Endothelial cell of umbilical vein (primary cell): ENCODE data around the gene MCC. TPM values are rescaled to one million over a fixed set of nuclear protein-coding genes. Genes with fewer than 3 reads are reported as not detected.

Source experiments
- BruUV-seq: library from RNA; stranded (reverse); fragments of 400-500 nt; replicated peaks from 2 replicates; lab custom pipeline; 2021; lab: Mats Ljungman, UMichigan
- CTCF ChIA-PET: fragments of 300-600, 350-600 bp; sonication (Branson Sonifier 250); formaldehyde crosslinking; loops from one replicate; lab custom pipeline; 2021; ENCODE audit warnings: antibody characterized with exemption, inconsistent platforms; lab: Charles Lee
- POLR2A ChIA-PET: fragments of 300-600, 350-600 bp; sonication (Branson Sonifier 250); formaldehyde crosslinking; loops from one replicate; lab custom pipeline; 2021; ENCODE audit warnings: antibody characterized with exemption, inconsistent platforms; lab: Charles Lee
- DNase-seq: peaks from one replicate; pipeline ENCODE4 v3.0.0-alpha.2; 2011; ENCODE audit warnings: low read depth, low spot score
- FAIRE-seq: peaks from 2 replicates; lab custom pipeline; 2011; peaks lifted over from hg19 to GRCh38; lab: Jason Lieb, UNC
- H2AFZ ChIP-seq: 2 replicates; pipeline ENCODE4 v1.6.0; 2012; ENCODE audit warnings: low read depth, low read length, control low read depth, inconsistent platforms
- H3K27ac ChIP-seq: 2 replicates; pipeline ENCODE4 v1.5.1; 2011; ENCODE audit warnings: low read depth, mild to moderate bottlenecking, control low read depth, low read length, moderate library complexity; ENCODE audit not compliant: insufficient read depth
- H3K27me3 ChIP-seq, 2 experiments: 2 replicates each; pipeline versions ENCODE4 v1.6.0 to v1.6.1; 2011; ENCODE audit warnings: low read length in 2 of 2, mixed read lengths in 1 of 2; ENCODE audit not compliant: control insufficient read depth in 2 of 2, insufficient read depth in 2 of 2
- H3K36me3 ChIP-seq, 2 experiments: 2 replicates in 1 of 2; 3 replicates in 1 of 2; pipeline ENCODE4 v1.5.1; 2011; ENCODE audit warnings: low read length in 2 of 2, mild to moderate bottlenecking in 1 of 2, moderate library complexity in 1 of 2; ENCODE audit not compliant: control insufficient read depth in 2 of 2, insufficient read depth in 2 of 2; ENCODE audit errors: extremely low read depth in 1 of 2
- H3K4me1 ChIP-seq: 3 replicates; pipeline ENCODE4 v1.5.1; 2011; ENCODE audit warnings: mild to moderate bottlenecking, low read length; ENCODE audit not compliant: control insufficient read depth, insufficient read depth; ENCODE audit errors: extremely low read depth
- H3K4me2 ChIP-seq: 2 replicates; pipeline ENCODE4 v1.6.1; 2011; ENCODE audit warnings: low read length, control low read depth, mixed read lengths; ENCODE audit not compliant: insufficient read depth
- H3K4me3 ChIP-seq, 3 experiments: fragments of 200-600 bp in 1 of 3; sonication (generic), shearing (Covaris generic) in 1 of 3; replicated peaks in 1 of 3; 2 replicates each; pipeline ENCODE4 v1.5.1; 2011 to 2016; ENCODE audit warnings: control low read depth in 3 of 3, low read length in 3 of 3, mild to moderate bottlenecking in 2 of 3, inconsistent platforms in 1 of 3, low read depth in 1 of 3, moderate library complexity in 1 of 3; ENCODE audit not compliant: insufficient read depth in 1 of 3
- H3K79me2 ChIP-seq: 2 replicates; pipeline ENCODE4 v1.6.0; 2012; ENCODE audit warnings: low read length, inconsistent platforms; ENCODE audit not compliant: control insufficient read depth, insufficient read depth
- H3K9ac ChIP-seq: replicated peaks from 2 replicates; pipeline ENCODE3; 2011; ENCODE audit warnings: low read length, control low read depth; ENCODE audit not compliant: insufficient read depth; ENCODE audit errors: extremely low read depth
- H3K9me1 ChIP-seq: replicated peaks from 3 replicates; pipeline ENCODE4 v1.6.0; 2011; ENCODE audit warnings: mild to moderate bottlenecking, low read length; ENCODE audit not compliant: control insufficient read depth, insufficient read depth; ENCODE audit errors: extremely low read depth
- H3K9me3 ChIP-seq: replicated peaks from 2 replicates; pipeline ENCODE4 v1.5.1; 2012; ENCODE audit warnings: low read length, inconsistent platforms; ENCODE audit not compliant: control insufficient read depth, insufficient read depth
- H4K20me1 ChIP-seq: replicated peaks from 2 replicates; pipeline ENCODE3; 2011; ENCODE audit warnings: mild to moderate bottlenecking, low read length; ENCODE audit not compliant: control insufficient read depth, insufficient read depth; ENCODE audit errors: extremely low read depth
- EZH2 ChIP-seq: IDR thresholded peaks from 2 replicates; pipeline ENCODE4 v1.6.1; 2012; ENCODE audit warnings: borderline replicate concordance, low read depth, mild to moderate bottlenecking, moderate library complexity, low read length, inconsistent platforms; ENCODE audit not compliant: severe bottlenecking
- FOS ChIP-seq: IDR thresholded peaks from 2 replicates; pipeline ENCODE4 v1.6.1; 2011; ENCODE audit warnings: mild to moderate bottlenecking, low read length, moderate library complexity, borderline replicate concordance; ENCODE audit not compliant: insufficient read depth
- GATA2 ChIP-seq: IDR thresholded peaks from 2 replicates; pipeline ENCODE4 v1.7.0; 2011; ENCODE audit warnings: low read depth, mild to moderate bottlenecking, moderate library complexity, mixed read lengths, low read length; ENCODE audit not compliant: insufficient read length, insufficient read depth
- JUN ChIP-seq: IDR thresholded peaks from 2 replicates; pipeline ENCODE4 v1.6.1; 2011; ENCODE audit warnings: borderline replicate concordance, low read depth; ENCODE audit not compliant: insufficient read length, insufficient read depth
- MAX ChIP-seq: IDR thresholded peaks from 2 replicates; pipeline ENCODE4 v1.6.1; 2011; ENCODE audit not compliant: insufficient read depth, insufficient read length
- MYC ChIP-seq: IDR thresholded peaks from one replicate; pipeline ENCODE4 v1.6.1; 2011; ENCODE audit warnings: mild to moderate bottlenecking, low read depth, low read length
- POLR2A ChIP-seq: IDR thresholded peaks from 2 replicates; pipeline ENCODE4 v1.6.1; 2012; ENCODE audit warnings: low read depth, mild to moderate bottlenecking, control low read depth, low read length
- POLR2AphosphoS5 ChIP-seq: IDR thresholded peaks from 2 replicates; pipeline ENCODE4 v1.6.1; 2012; ENCODE audit warnings: low read depth, mild to moderate bottlenecking, control low read depth, low read length, moderate library complexity; ENCODE audit not compliant: insufficient read depth
- dilution Hi-C: fragments of 300-500 bp; cut with MboI; formaldehyde crosslinking; loops from one replicate; pipeline ENCODE4 v1.15.0; 2019; ENCODE audit warnings: low sequenced_read_pairs; ENCODE audit not compliant: extremely low pct_ligation_motif_present
- intact Hi-C: fragments of 100-400 bp; cut with micrococcal nuclease; formaldehyde crosslinking; loops from one replicate; pipeline ENCODE4 v1.10.0; 2022
- polyA plus RNA-seq, 4 experiments: library from polyadenylated mRNA; depleted of rRNA in 3 of 4; stranded (reverse) in 3 of 4; unstranded in 1 of 4; fragments of >200 nt; gene quantifications; 2 replicates each; pipeline versions ENCODE4 v1.2.1 to v1.2.3, GENCODE V29; 2011 to 2012; ENCODE audit warnings: missing spikeins in 1 of 4
- total RNA-seq: library from RNA; stranded (reverse); gene quantifications from 2 replicates; pipeline ENCODE4 v1.2.3, GENCODE V29; 2021
- TF ChIP-seq, protein P1 (sequence below), 2 donors: IDR thresholded peaks; 1 replicate in 1 of 2; 2 replicates in 1 of 2; pipeline ENCODE4 v1.5.1; 2011; ENCODE audit warnings: low read length in 2 of 2, mild to moderate bottlenecking in 2 of 2, moderate library complexity in 2 of 2, control low read depth in 1 of 2, inconsistent platforms in 1 of 2, low read depth in 1 of 2; ENCODE audit not compliant: insufficient read depth in 1 of 2; ENCODE audit errors: extremely low read depth in 1 of 2

The MCC gene
- total and polyA plus RNA-seq, 2 donors (not counting 3 experiments of a cell fraction or from before 2014, with no cell fraction given) = 6.9 to 27.5 TPM

- TF ChIP-seq MYC = no peak
- no peak for TF ChIP-seq EZH2
- TF ChIP-seq POLR2AphosphoS5 = peak; percentile 60
- TF ChIP-seq GATA2 = no peak
- no peak for TF ChIP-seq JUN
- peak; percentile 77 for TF ChIP-seq POLR2A
- TF ChIP-seq FOS = no peak
- TF ChIP-seq, protein P1, sequence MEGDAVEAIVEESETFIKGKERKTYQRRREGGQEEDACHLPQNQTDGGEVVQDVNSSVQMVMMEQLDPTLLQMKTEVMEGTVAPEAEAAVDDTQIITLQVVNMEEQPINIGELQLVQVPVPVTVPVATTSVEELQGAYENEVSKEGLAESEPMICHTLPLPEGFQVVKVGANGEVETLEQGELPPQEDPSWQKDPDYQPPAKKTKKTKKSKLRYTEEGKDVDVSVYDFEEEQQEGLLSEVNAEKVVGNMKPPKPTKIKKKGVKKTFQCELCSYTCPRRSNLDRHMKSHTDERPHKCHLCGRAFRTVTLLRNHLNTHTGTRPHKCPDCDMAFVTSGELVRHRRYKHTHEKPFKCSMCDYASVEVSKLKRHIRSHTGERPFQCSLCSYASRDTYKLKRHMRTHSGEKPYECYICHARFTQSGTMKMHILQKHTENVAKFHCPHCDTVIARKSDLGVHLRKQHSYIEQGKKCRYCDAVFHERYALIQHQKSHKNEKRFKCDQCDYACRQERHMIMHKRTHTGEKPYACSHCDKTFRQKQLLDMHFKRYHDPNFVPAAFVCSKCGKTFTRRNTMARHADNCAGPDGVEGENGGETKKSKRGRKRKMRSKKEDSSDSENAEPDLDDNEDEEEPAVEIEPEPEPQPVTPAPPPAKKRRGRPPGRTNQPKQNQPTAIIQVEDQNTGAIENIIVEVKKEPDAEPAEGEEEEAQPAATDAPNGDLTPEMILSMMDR (IDR thresholded peaks at IDR 0.05; ENCODE audit: extremely low read depth in 1 of 2, insufficient read depth in 1 of 2, low read depth in 1 of 2, low read length in 2 of 2) = peak in 1 of 2 donors; percentile 24
- no peak for TF ChIP-seq MAX
- intact Hi-C loops = loop anchor here (1.0 to 5.0 kb wide), 8 partner anchors 23 to 236 kb away; no protein-coding TSS in a partner anchor
- CTCF ChIA-PET = interaction anchor here (0.8 to 2.2 kb wide), 26 partner anchors 11 to 318 kb away, joined by 3 to 16 read pairs (median 4); no protein-coding TSS in a partner anchor
- Histone ChIP-seq H3K9me3 (no peaks in the 10 kb centered on the region), H3K4me3 (peak overlapping the region; percentile 52 to 86 (median 54)), H3K9ac (peak overlapping the region; percentile 77), H3K27ac (peak overlapping the region; percentile 65), H2AFZ (peak overlapping the region; percentile 96), H3K36me3 (no peaks in the 10 kb centered on the region), H4K20me1 (no peaks in the 10 kb centered on the region), H3K4me2 (peak overlapping the region; percentile 89), H3K4me1 (peaks cover 31% of the 10 kb centered on the region), H3K9me1 (no peaks in the 10 kb centered on the region), H3K27me3 (no peaks in the 10 kb centered on the region), H3K79me2 (peaks cover 21% of the 10 kb centered on the region)
- POLR2A ChIA-PET = interaction anchor here (1.1 kb wide), 2 partner anchors 13 to 77 kb away, joined by 4 to 6 read pairs; no protein-coding TSS in a partner anchor
- dilution Hi-C loops = no loop called here
- peak; percentile 92 for DNase-seq
- BruUV-seq = TSS peak; percentile 57
- FAIRE-seq = peak; percentile 91
Measured at GRCh38 chr5:113294311-113295110, 193.7 kb downstream of the MCC start.
